Inferior parietal cortex (tissue), 1 donor: Measurements from ENCODE around the gene KRTAP5-2.
"Not testable (repeated sequence)": the region's sequence is repeated elsewhere in the genome, so short reads cannot be mapped to it uniquely, and the experiment has no call there.

Experiments used
- DNase-seq: peaks from one replicate; pipeline ENCODE4 v3.0.0-alpha.2; 2016; ENCODE audit errors: extremely low spot score

Gene KRTAP5-2

DNA sequence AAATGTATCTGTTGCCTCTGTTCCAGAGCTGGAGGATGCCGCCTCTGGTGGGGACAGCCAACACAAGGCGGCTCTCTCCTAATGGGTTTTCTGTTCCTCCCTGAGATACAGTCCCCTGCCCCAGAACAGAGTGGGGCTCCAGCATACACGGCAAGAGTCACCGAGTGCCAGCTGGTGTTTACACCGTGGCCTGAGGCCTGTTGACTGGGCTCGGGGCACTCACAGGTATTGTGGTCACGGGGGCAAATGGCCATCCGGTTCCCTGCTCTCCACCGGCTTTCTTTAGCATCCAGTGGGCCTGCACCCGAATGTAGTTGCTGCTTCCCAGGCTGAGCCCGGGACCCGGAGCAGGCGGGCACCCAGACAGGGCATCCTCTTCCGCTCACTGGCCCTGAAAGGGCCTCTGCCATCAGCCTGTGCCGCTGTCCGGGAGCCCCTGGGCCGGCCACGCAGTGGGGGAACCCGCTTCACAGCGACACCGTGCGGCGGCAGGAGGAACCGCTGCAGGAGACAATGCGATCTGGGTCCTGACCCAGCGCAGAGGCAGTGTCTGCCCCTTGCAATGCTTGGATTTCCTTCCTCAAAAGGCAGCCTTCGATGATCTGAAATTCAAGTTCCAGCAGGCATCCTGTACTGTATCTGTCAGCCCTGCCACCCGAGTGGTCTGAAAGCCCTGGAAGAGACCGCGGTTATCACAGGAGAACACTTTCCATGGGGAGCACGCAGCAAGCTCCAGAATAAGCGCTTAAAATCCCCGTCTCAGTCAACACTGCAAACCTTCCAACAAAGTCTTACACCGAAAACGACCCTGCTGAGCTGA is 30.6 kb upstream of the KRTAP5-2 start:
- peak; percentile 53 for DNase-seq

DNA sequence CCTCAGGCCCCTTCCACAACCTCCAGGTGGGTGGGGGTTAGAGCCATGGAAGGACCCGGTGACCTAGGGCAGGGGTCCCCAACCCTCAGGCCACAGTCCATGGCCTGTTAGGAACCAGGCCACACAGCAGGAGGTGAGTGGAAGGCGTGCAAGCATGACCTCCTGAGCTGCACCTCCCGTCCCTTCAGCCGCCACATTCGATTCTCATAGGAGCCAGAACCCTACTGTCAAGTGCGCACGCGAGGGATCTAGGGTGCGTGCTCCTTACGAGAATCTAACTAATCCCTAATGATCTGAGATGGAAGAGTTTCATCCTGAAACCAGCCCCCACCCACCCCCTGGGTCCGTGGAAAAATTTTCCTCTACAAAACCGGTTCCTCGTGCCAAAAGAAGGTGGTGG is 27.4 kb upstream of the KRTAP5-2 start:
- no peak for DNase-seq

DNA sequence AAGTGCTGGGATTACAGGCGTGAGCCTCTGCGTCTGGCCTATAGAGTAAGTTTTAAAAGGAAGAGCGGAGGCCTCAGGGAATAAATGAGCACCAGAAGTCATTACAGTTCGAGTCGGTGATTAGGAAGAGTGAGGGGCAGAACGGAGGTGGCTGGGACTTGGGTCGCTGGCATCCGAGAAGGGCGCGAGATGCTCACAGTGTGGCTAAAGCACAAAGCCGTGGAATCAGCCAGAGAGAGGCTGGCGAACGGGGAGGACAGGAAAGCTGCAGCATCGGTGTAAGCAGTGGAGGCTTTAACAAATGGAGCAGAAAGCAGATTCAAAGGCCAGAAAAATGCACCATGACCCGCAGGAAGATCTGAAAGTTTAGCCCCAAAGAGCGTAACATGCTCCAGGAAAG is 26.5 kb upstream of the KRTAP5-2 start:
- DNase-seq = no peak

DNA sequence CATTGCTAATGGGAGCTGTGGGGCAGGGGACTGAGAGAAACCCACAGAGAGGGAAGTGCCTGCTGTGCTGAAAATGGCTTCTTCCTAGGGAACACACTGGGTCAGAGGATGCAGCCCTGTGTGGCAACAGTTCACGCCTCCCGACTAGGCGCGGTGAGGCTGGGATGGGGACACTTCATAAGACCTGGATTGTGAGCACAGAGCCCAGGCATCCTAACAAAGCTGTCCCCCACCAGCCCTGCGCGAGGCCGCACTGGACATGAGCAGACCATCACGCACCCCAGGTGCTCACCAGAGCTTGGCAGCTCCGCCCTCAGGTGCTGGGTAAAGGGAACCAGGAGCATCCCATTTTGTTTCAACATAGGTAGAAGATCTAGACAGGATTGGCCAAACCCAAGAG is 25.6 kb upstream of the KRTAP5-2 start:
- no peak for DNase-seq

DNA sequence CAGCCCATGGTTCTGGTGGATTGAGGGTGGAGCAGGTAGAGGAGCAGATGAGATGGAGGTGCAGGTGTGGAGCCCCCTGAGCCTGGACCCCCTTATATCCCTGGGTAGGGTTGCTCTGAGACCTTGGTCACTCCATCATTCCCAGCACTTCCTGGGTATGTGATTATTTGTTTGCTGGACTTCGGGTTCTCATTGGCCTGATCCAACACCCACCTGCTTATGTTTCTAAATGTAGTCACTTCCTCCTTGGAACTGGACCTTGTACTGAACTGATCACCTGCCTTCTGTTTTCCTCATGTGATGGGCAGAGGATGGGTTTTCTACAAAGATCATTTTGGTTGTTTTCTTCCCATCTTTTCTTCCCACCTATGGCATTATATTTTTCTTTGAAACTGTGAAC is 24.0 kb upstream of the KRTAP5-2 start, which contains the start of gene KRTAP5-4:
Gene KRTAP5-4 (minus strand): TSS at position 53 of the 400 bp plus-strand sequence. CDS start 45 bp downstream, at position 8.
- DNase-seq = no peak

DNA sequence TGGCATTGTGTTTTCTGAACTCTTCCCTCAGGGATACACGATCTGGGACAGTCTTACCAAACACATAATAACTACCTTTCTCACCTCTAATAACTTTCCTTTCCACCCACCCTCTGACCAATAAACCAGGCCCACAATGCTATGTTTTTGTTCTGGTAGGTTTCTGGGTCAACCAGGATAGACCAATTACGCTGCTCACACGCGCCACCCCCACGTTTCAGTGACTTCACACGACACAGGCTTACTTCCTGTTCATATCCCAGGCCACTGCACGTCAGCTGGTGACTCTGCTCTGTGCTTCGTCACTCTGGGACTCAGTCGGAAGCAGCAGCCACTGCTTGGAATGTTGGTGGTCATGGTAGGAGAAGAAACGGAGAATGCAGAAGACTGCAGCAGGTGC is 21.4 kb upstream of the KRTAP5-2 start:
- DNase-seq = no peak

DNA sequence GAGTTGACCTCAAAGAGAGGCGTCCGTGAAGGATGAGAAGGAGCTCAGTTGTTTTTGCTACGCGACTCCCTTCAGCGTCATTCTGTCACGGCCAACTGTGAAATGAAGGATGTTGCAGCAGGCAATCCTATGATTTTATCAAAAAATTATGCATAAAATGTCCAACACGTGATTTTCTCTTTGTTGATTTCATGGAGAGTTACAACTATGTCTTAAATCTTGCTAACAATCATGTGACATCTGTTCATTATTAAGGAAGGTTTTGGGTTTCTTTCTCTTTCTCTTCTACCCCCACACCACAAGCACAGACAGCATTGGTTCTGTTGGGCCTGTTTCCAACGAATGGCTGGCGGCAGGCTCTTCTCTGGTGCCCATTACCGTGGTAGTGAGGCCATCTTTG is 20.1 kb upstream of the KRTAP5-2 start:
- no peak for DNase-seq

DNA sequence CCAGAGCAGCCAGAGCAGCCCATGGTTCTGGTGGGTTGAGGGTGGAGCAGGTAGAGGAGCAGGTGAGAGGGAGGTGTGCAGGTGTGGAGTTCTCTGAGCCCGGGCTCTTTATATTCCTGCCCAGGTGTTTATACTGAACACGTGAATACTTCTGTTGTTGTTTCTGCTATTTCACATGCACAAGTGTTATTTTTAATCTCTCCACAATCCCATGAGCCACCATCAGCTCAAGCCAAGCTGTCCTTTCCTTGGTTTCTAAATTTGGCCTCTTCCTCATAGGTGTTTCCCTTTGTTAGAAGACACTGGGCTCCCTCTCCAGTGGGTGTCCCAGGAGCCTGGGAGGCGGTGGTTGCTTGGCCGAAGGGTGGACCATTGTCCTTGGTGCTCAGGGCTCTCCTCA is 10.3 kb upstream of the KRTAP5-2 start, which contains the start of gene KRTAP5-3:
Gene KRTAP5-3 (minus strand): TSS at position 101 of the 400 bp plus-strand sequence. CDS start 78 bp downstream, at position 23.
- no peak for DNase-seq

DNA sequence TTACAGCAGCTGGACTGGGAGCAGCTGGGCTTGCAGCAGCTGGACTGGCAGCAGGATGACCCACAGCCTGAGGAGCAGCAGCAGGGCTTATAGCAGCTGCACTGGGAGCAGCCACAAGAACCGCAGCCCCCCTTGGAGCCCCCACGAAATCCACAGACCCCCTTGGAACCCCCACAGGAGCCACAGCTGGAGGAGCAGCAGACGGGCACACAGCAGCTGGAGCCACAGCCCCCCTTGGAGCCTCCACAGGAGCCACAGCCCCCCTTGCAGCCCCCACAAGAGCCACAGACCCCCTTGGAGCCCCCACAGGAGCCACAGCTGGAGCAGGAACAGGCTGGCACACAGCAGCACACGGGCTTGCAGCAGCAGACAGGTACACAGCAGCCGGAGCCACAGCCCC is 9.8 kb upstream of the KRTAP5-2 start:
- not testable (repeated sequence) for DNase-seq

DNA sequence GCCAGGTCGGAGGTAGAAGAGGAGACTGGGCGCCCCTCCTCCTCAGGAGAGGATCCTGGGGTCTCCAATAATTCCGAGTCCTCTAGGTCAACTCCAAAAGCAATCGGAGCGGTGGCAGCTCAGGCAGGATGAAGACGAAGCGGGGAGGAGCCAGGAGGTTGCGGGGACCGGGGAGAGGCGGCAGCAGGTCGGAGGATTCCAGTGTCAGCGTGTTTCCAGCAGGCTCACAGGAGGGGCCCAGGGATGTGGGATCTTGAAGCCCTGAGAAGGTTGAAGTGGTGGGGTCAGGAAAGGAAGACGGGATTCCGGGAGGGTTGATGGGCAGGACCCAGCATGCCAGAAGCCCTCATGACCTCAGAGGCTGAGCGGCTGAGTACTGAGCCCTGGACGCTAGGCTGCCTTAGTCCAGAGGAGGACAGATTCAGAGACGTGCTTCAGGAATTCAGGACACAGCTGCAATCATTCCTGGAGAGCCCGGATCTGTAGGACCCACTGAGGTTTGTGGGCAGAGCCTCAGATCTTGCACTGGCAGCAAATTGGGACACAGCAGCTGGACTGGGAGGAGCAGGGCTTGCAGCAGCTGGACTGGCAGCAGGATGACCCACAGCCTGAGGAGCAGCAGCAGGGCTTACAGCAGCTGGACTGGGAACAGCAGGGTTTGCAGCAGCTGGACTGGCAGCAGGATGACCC is 9.2 kb upstream of the KRTAP5-2 start:
- not testable (repeated sequence) for DNase-seq

DNA sequence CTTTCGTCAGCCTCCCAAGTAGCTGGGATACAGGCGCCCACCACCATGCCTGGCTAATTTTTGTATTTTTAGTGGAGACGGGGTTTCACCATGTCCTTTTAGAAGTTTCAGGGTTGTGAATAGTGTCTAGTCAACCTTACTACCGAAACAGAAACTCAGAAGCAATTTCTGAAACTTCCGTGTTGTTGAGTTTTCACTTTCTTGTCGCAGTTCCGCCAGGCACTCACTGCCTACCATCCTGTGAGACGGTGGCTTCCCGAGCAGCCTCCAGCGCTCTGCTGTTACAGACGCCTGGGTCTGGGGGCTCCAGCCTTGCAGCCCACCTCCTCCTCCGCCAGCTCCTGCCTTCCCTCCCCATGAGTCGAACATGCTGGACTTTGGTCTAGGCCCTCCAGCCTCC is 7.8 kb upstream of the KRTAP5-2 start:
- not testable (repeated sequence) for DNase-seq

DNA sequence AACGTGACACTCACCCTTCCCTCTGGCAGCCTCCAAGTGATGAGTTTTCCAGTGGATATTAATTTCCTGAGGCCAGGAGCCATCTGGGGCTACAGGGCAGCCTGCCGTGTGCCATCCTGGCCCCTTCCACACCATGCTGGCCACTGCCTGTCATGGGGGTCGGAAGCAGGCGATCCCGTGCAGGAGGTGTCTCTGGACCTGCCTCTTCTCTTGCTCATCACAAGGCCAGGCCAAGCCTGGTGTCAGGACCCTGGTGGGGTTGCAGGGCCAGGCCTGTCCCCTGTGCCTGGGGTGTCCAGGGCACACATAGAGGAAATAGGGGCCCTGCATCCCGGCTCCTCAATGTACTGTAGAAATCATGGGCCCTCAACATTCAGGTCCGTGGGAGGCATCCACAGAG is 6.6 kb upstream of the KRTAP5-2 start:
- no peak for DNase-seq

DNA sequence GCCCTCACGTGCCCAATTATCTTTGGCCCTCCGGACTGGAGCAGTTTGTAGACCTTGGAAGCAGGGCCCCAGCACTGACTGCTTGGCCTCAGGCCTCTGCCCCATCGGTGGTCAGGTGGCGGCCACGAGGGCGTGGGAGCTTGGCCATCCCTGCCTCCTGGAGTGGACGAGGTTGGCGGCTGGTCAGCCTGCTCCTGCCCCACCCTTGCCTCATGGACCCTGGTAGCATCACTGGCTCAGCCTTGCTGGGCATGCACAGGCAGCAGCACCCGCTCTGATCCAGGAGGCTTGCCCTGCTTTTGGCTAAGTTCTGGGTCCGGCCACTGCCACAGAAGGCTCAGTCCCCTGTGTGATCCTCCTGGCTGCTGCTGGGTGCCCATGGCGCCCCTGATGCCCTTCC is 6.1 kb upstream of the KRTAP5-2 start:
- DNase-seq = no peak

DNA sequence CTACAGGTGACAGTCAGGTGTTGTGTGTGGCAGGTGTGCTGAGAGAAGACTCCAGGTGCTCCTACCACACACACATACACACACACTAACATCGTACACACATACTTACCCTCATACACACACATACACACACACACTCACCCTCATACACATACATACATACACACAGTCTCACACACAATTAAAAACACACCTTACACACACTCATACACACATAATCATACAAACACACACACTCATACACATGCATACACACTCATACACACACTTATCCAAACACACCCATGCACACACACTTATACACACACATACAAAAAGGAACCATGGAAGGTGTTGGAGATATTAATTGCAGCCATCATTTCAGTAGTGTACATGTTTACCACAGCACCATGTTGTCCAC is 5.5 kb upstream of the KRTAP5-2 start:
- no peak for DNase-seq

DNA sequence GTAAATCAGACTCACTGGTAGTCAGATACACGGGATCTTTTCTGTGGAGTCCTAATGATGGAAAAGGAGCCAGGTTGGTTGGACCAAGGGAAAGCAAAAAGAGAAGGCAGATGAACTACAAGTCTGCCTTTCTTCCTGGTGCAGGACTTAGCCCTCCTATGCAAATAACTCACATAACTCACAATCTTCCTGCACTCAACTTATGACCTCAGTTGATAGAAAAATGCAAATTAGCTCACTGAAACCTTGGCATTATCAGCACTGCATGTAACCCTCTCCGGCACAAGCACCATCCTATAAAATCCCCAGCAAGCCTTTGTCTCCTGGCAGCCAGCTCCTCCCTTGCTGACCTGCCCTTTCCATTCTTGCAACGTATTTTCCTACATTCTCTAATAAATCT is 3.6 kb upstream of the KRTAP5-2 start:
- DNase-seq = not testable (repeated sequence)

DNA sequence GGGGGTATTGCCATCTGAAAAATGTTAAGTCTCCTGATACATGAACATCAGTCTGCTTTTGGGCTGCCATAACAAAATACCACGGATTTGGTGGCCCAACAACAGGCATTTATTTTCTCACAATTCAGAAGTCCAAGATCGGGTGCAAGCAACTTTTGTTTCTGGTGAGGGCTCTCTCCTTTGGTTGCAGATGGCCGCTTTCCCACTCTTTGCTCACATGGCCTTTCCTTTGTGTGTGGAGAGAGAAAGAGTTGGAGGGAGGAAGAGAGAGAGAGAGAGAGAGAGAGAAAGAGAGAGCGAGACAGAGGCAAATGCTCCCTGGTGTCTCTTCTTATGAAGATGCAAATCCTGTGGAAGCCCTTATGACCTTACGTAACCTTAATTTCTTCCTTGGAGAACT is 2.5 kb upstream of the KRTAP5-2 start:
- DNase-seq = no peak

DNA sequence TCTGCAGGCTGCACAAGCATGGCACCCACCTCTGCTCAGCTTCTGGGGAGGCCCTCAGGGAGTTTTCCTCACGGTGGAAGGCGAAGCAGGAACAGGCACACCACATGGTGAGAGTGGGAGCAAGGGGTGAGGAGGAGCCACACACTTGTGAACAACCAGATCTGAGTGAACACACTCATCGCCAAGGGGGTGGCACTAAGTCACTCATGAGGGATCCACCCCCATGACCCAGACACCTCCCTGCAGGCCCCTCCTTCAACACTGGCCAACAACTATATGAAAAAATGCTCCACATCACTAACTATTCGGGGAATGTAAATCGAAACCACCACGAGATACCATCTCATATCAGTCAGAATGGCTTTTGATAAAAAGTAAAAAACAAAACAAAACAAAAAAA is 722 bp upstream of the KRTAP5-2 start:
- DNase-seq = no peak

DNA sequence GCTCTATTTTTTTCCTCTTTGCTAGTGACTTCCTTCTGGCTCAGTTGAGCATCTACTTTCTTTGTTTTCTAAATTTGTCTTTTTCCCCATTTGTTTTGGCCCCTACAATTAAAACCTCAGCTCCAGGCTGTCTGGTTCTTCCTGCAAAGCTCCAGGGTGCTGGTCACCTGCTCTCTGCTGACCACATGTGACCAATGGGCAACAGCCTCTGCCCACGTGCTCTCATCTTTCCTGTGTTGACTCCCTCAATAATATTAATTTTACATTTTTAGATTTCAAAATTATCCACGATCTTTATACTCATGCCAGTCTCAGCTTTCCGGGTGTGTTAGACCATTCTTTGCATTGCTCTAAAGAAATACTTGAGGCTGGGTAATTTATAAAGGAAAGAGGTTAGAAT is 312 bp upstream of the KRTAP5-2 start:
- DNase-seq = not testable (repeated sequence)

DNA sequence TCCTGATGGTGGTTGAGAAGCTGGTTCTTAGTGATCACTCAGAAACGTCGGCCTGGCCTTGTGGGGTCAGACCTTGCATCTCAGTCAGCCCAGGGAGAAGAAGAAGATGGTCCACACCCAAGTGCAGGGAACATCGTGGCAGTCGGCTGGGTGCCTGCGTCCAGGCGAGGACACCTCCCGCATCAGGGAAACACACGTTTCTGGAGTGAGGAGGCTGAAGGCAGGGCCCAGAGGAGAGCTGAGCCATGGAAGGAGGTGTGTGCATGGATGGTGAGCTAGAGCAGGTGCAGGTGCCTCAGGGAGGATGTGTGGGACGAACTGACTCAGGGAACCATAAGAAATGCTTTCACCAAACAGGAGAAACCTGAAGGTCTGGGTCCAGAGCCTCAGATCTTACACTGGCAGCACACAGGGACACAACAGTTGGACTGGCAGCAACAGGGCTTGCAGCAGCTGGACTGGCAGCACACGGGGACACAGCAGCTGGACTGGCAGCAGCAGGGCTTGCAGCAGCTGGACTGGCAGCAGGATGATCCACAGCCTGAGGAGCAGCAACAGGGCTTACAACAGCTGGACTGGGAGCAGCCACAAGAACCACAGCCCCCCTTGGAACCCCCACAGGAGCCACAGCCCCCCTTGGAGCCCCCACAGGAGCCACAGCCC is 632 bp downstream of the KRTAP5-2 start:
- DNase-seq = no peak

DNA sequence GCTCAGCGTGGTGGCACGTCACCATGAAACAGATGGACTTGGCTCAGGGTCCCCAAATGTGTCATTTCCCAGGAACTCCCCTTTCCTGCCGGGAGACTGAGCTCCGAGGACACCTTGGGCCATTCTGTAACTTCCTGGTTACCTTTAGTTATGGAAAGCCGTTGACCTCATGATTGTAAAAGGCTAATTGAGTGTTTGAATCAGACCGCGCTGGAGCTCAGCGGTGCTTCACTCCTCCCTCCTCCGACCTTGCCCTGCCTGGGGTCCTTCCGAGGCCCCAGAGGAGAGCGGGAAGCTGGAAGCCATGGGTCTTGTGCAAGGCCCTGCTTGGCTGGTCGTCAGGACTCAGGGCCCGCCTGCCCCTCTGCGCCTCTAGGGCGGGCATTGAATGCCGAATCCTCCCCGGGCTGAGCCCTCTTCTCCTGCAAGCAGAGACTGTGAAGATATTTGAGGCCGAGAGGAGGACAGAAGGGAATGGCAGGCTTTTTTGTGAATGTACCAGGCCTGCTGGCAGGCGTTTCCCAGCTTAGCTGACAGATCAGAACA is 1.4 kb downstream of the KRTAP5-2 start:
- not testable (repeated sequence) for DNase-seq

DNA sequence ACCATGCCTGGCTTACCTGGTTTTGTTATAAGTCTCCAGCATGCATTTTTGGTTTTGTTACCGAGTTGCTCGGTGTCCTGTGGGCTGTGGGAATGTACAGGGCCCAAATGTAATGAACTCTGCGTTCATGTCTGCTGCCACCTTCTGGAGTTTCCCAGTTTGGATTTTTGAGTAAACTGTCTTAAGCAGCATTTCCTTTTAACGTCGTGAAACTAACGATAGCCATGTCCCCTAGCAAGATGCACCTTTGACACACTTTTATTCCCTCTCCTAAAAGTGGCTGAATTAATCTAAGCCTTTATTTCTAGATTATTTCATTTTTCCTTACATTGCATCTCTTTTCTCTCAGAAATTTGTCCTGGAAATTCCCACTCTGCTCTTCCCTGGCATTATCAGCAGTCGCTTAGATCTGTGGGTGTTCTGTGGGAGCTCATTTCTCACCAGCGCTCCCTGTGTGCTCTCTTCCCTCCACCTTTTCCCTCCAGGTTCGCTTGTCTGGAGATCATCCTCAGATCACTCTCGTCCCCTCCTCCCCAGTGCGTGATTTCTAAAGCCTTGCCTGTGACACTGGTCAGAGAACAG is 2.0 kb downstream of the KRTAP5-2 start:
- DNase-seq = not testable (repeated sequence)

DNA sequence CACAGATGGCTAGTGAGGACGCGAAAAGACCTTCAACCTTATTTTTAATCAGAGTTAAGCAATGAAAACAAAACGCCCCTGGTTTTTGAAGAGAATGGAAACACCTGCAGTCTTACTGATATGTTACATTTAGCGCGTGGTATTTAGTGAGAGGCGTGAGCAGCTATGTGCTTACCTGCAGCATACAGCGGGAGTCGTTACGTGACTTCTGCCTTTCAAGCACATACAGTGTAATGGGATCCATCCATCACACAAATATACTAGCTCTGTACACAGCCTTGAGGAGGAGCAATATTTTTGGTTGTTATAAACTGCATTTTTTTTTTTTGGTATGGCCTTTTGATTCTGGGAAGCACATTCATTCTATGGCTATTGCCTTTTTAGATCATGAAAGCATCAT is 5.5 kb downstream of the KRTAP5-2 start:
- no peak for DNase-seq
